ENCODE measurements around the gene TTC39C.
A peak's percentile ranks its signal among the peaks of the same experiment; 100 is the strongest.

The TTC39C gene

GRCh38 chr18:23992089-23992940 is 22.2 kb upstream of the TTC39C start:
- ATAC-seq: peak; percentile 92 to 95

GRCh38 chr18:23992941-23993280 is 21.6 kb upstream of the TTC39C start:
- peak; percentile 28 to 50 for ATAC-seq

GRCh38 chr18:23994361-23994902 is 20.1 kb upstream of the TTC39C start:
- ATAC-seq: peak; percentile 30 to 39

GRCh38 chr18:23995180-23995579 is 19.4 kb upstream of the TTC39C start:
- no peak for ATAC-seq

- ATAC-seq: no peak
Observed at GRCh38 chr18:23998018-23998417, 16.5 kb upstream of the TTC39C start.

GRCh38 chr18:23998820-23999219 is 15.7 kb upstream of the TTC39C start:
- ATAC-seq: no peak

- ATAC-seq: peak; percentile 74 to 75
Observed at GRCh38 chr18:24000613-24001490, 13.7 kb upstream of the TTC39C start.

- ATAC-seq: no peak
Observed at GRCh38 chr18:24002479-24002878, 12.1 kb upstream of the TTC39C start.

- no peak for ATAC-seq
Observed at GRCh38 chr18:24003288-24003687, 11.3 kb upstream of the TTC39C start.

GRCh38 chr18:24003903-24004640 is 10.5 kb upstream of the TTC39C start:
- ATAC-seq: no peak

- peak; percentile 49 to 66 for ATAC-seq
Observed at GRCh38 chr18:24006712-24007313, 7.7 kb upstream of the TTC39C start.

GRCh38 chr18:24009246-24009645 is 5.3 kb upstream of the TTC39C start:
- no peak for ATAC-seq

GRCh38 chr18:24009651-24010333 is 4.8 kb upstream of the TTC39C start:
- no peak for ATAC-seq

- ATAC-seq: no peak
Observed at GRCh38 chr18:24010673-24011072, 3.9 kb upstream of the TTC39C start.

GRCh38 chr18:24011123-24011917 is 3.2 kb upstream of the TTC39C start:
- ATAC-seq: no peak

GRCh38 chr18:24013051-24013450 is 1.5 kb upstream of the TTC39C start:
- ATAC-seq: no peak

- peak; percentile 2 to 5 for ATAC-seq
Observed at GRCh38 chr18:24014986-24015638, 558 bp downstream of the TTC39C start.

- no peak for ATAC-seq
Observed at GRCh38 chr18:24015639-24016631, 1.4 kb downstream of the TTC39C start.

- no peak for ATAC-seq
Observed at GRCh38 chr18:24016643-24017042, 2.1 kb downstream of the TTC39C start.
